Activated T-cell treated with anti-CD3 and anti-CD28 coated beads for 48 hours (primary cell): ENCODE results near the gene SLIT1.

Experiments used
- DNase-seq: peaks from one replicate; pipeline ENCODE4 v3.0.0-alpha.2; 2020; ENCODE audit warnings: low read depth

The SLIT1 gene

GRCh38 chr10:97138846-97139245 is 46.9 kb downstream of the SLIT1 start:
- DNase-seq: no peak

- no peak for DNase-seq
These were observed 47.6 kb downstream of the SLIT1 start for GRCh38 chr10:97138174-97138573.

- DNase-seq: no peak
These were observed 49.0 kb downstream of the SLIT1 start for GRCh38 chr10:97136756-97137155.

- DNase-seq: no peak
These were observed 50.3 kb downstream of the SLIT1 start for GRCh38 chr10:97135464-97135863.

- DNase-seq: no peak
These were observed 50.8 kb downstream of the SLIT1 start for GRCh38 chr10:97134983-97135382.

GRCh38 chr10:97134110-97134509 is 51.6 kb downstream of the SLIT1 start:
- no peak for DNase-seq

- no peak for DNase-seq
These were observed 53.5 kb downstream of the SLIT1 start for GRCh38 chr10:97132273-97132672.

GRCh38 chr10:97131666-97132065 is 54.1 kb downstream of the SLIT1 start:
- DNase-seq: no peak

GRCh38 chr10:97131181-97131628 is 54.6 kb downstream of the SLIT1 start:
- DNase-seq: no peak

GRCh38 chr10:97129666-97130065 is 56.1 kb downstream of the SLIT1 start:
- DNase-seq: no peak

GRCh38 chr10:97128516-97129154 is 57.1 kb downstream of the SLIT1 start:
- DNase-seq: no peak

- DNase-seq: no peak
These were observed 57.7 kb downstream of the SLIT1 start for GRCh38 chr10:97128039-97128492.

- DNase-seq: no peak
These were observed 58.2 kb downstream of the SLIT1 start for GRCh38 chr10:97127509-97127908.

- no peak for DNase-seq
These were observed 61.5 kb downstream of the SLIT1 start for GRCh38 chr10:97124211-97124610.

- no peak for DNase-seq
These were observed 62.0 kb downstream of the SLIT1 start for GRCh38 chr10:97123765-97124164.

GRCh38 chr10:97121041-97121440 is 64.7 kb downstream of the SLIT1 start:
- no peak for DNase-seq

- DNase-seq: no peak
These were observed 65.4 kb downstream of the SLIT1 start for GRCh38 chr10:97120370-97120769.

- DNase-seq: no peak
These were observed 66.6 kb downstream of the SLIT1 start for GRCh38 chr10:97119058-97119745.

- no peak for DNase-seq
These were observed 68.4 kb downstream of the SLIT1 start for GRCh38 chr10:97117372-97117771.

- no peak for DNase-seq
These were observed 69.1 kb downstream of the SLIT1 start for GRCh38 chr10:97116462-97117162.

GRCh38 chr10:97115846-97116245 is 69.9 kb downstream of the SLIT1 start:
- no peak for DNase-seq

- no peak for DNase-seq
These were observed 74.1 kb downstream of the SLIT1 start for GRCh38 chr10:97111615-97112014.

- no peak for DNase-seq
These were observed 76.2 kb downstream of the SLIT1 start for GRCh38 chr10:97109547-97109946.
